Measurements from ENCODE around the gene SORCS2.

- TF ChIP-seq CTCF (IDR thresholded peaks at IDR 0.05) (no peak), POLR2A (IDR thresholded peaks at IDR 0.05) (no peak)
These were observed 284.5 kb downstream of the SORCS2 start for GRCh38 chr4:7476820-7477219.
